Measurements from ENCODE around the gene SMAD4. TPM values are rescaled to one million over a fixed set of nuclear protein-coding genes. Genes with fewer than 3 reads are reported as not detected.

The SMAD4 gene
- total RNA-seq, 1 donor from 2014 or later = 52.2 TPM

GRCh38 chr18:51133580-51134160 lies 103.7 kb downstream of the SMAD4 start:
- Histone ChIP-seq H3K9ac (ENCODE audit: low read depth in 1 of 3, low read length in 3 of 3) (no peak overlapping the region), H3K9me3 (ENCODE audit: control insufficient read depth in 3 of 3, low read length in 3 of 3) (no peaks in the 10 kb centered on the region), H3K4me1 (ENCODE audit: control insufficient read depth in 3 of 3, insufficient read depth in 3 of 3, low read length in 3 of 3) (no peaks in the 10 kb centered on the region), H3K27me3 (ENCODE audit: control insufficient read depth in 3 of 3, insufficient read depth in 3 of 3, low read length in 3 of 3) (no peaks in the 10 kb centered on the region), H3K27ac (ENCODE audit: low read depth, low read length) (no peak overlapping the region), H3K36me3 (ENCODE audit: control insufficient read depth in 3 of 3, insufficient read depth in 3 of 3, low read length in 3 of 3) (no peaks in the 10 kb centered on the region), H3K4me3 (ENCODE audit: low read length in 3 of 3) (no peak overlapping the region)

Other genes with a start within 250 kb of the SMAD4 start
- 3.1 TPM for gene MRO, start 210.2 kb upstream of the SMAD4 start, total RNA-seq
- 26.1 TPM for gene ME2, start 151.1 kb upstream of the SMAD4 start, total RNA-seq
- gene ELAC1, start 62.2 kb upstream of the SMAD4 start, total RNA-seq = 6.3 TPM
- gene MEX3C, start 167.5 kb downstream of the SMAD4 start, total RNA-seq = 37.6 TPM